Measurements from ENCODE around the gene GRID2. TPM values are rescaled to one million over a fixed set of nuclear protein-coding genes. Genes with fewer than 3 reads are reported as not detected.

The GRID2 gene
- polyA plus RNA-seq, 1 donor from 2014 or later, result 14.9 TPM

- no peaks in the 10 kb centered on the region for H3K79me2 ChIP-seq (replicated peaks; ENCODE audit: insufficient read depth, low read length)
- no peaks in the 10 kb centered on the region for H4K20me1 ChIP-seq (ENCODE audit: insufficient read depth)
- H3K9me3 ChIP-seq (ENCODE audit: low read length), result no peaks in the 10 kb centered on the region
- no peak for TF ChIP-seq RAD21 (conservative IDR thresholded peaks at IDR 0.05)
- no peak for TF ChIP-seq EZH2 (IDR thresholded peaks at IDR 0.05; ENCODE audit: borderline replicate concordance, insufficient read depth, low read length, poor library complexity, severe bottlenecking)
- no peak for TF ChIP-seq SMC3 (conservative IDR thresholded peaks at IDR 0.05; ENCODE audit: poor library complexity)
- TF ChIP-seq POLR2AphosphoS5 (IDR thresholded peaks at IDR 0.05), result no peak
- TF ChIP-seq, protein P1, sequence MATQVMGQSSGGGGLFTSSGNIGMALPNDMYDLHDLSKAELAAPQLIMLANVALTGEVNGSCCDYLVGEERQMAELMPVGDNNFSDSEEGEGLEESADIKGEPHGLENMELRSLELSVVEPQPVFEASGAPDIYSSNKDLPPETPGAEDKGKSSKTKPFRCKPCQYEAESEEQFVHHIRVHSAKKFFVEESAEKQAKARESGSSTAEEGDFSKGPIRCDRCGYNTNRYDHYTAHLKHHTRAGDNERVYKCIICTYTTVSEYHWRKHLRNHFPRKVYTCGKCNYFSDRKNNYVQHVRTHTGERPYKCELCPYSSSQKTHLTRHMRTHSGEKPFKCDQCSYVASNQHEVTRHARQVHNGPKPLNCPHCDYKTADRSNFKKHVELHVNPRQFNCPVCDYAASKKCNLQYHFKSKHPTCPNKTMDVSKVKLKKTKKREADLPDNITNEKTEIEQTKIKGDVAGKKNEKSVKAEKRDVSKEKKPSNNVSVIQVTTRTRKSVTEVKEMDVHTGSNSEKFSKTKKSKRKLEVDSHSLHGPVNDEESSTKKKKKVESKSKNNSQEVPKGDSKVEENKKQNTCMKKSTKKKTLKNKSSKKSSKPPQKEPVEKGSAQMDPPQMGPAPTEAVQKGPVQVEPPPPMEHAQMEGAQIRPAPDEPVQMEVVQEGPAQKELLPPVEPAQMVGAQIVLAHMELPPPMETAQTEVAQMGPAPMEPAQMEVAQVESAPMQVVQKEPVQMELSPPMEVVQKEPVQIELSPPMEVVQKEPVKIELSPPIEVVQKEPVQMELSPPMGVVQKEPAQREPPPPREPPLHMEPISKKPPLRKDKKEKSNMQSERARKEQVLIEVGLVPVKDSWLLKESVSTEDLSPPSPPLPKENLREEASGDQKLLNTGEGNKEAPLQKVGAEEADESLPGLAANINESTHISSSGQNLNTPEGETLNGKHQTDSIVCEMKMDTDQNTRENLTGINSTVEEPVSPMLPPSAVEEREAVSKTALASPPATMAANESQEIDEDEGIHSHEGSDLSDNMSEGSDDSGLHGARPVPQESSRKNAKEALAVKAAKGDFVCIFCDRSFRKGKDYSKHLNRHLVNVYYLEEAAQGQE (IDR thresholded peaks at IDR 0.05; ENCODE audit: borderline replicate concordance), result no peak
- TF ChIP-seq TAF1 (IDR thresholded peaks at IDR 0.05; ENCODE audit: low read depth), result no peak
- no peak for TF ChIP-seq MXI1 (conservative IDR thresholded peaks at IDR 0.05; ENCODE audit: poor library complexity, severe bottlenecking)
- TF ChIP-seq, protein P2, sequence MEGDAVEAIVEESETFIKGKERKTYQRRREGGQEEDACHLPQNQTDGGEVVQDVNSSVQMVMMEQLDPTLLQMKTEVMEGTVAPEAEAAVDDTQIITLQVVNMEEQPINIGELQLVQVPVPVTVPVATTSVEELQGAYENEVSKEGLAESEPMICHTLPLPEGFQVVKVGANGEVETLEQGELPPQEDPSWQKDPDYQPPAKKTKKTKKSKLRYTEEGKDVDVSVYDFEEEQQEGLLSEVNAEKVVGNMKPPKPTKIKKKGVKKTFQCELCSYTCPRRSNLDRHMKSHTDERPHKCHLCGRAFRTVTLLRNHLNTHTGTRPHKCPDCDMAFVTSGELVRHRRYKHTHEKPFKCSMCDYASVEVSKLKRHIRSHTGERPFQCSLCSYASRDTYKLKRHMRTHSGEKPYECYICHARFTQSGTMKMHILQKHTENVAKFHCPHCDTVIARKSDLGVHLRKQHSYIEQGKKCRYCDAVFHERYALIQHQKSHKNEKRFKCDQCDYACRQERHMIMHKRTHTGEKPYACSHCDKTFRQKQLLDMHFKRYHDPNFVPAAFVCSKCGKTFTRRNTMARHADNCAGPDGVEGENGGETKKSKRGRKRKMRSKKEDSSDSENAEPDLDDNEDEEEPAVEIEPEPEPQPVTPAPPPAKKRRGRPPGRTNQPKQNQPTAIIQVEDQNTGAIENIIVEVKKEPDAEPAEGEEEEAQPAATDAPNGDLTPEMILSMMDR (IDR thresholded peaks at IDR 0.05; ENCODE audit: poor library complexity, severe bottlenecking), result no peak
- TF ChIP-seq EP300 (conservative IDR thresholded peaks at IDR 0.05; ENCODE audit: poor library complexity, severe bottlenecking), result no peak
- no peak overlapping the region for H3K9ac ChIP-seq (ENCODE audit: low read length)
- no peaks in the 10 kb centered on the region for H3K9me2 ChIP-seq (ENCODE audit: insufficient read depth, low read length)
- H2AFZ ChIP-seq (ENCODE audit: low read depth, low read length), result no peak overlapping the region
- H3K4me3 ChIP-seq (ENCODE audit: low read length), result no peak overlapping the region
- H3K4me2 ChIP-seq (ENCODE audit: low read length), result no peak overlapping the region
- H3K36me3 ChIP-seq (ENCODE audit: insufficient read depth, low read length), result no peaks in the 10 kb centered on the region
- H3F3A ChIP-seq (ENCODE audit: insufficient read depth, low read length, poor library complexity, severe bottlenecking), result no peaks in the 10 kb centered on the region
- no peak overlapping the region for H3K27ac ChIP-seq (ENCODE audit: low read length)
- H3K27me3 ChIP-seq (ENCODE audit: insufficient read depth, low read depth, low read length), result no peaks in the 10 kb centered on the region
These were observed 1476.3 kb downstream of the GRID2 start for GRCh38 chr4:93780080-93780479.

GRCh38 chr4:93781198-93781597 lies 1477.4 kb downstream of the GRID2 start:
- TF ChIP-seq, protein P1 (IDR thresholded peaks at IDR 0.05; ENCODE audit: borderline replicate concordance), result no peak
- TF ChIP-seq EP300 (conservative IDR thresholded peaks at IDR 0.05; ENCODE audit: poor library complexity, severe bottlenecking), result no peak
- TF ChIP-seq RAD21 (conservative IDR thresholded peaks at IDR 0.05), result no peak
- no peaks in the 10 kb centered on the region for H3K36me3 ChIP-seq (ENCODE audit: insufficient read depth, low read length)

More at GRCh38 chr4:93781198-93781597, 1477.4 kb downstream of the GRID2 start:
- no peaks in the 10 kb centered on the region for H4K20me1 ChIP-seq (ENCODE audit: insufficient read depth)
- H2AFZ ChIP-seq (ENCODE audit: low read depth, low read length), result no peak overlapping the region
- no peak overlapping the region for H3K27ac ChIP-seq (ENCODE audit: low read length)
- H3K27me3 ChIP-seq (ENCODE audit: insufficient read depth, low read depth, low read length), result no peaks in the 10 kb centered on the region
- H3K4me2 ChIP-seq (ENCODE audit: low read length), result no peak overlapping the region
- H3K9ac ChIP-seq (ENCODE audit: low read length), result no peak overlapping the region
- no peaks in the 10 kb centered on the region for H3K9me2 ChIP-seq (ENCODE audit: insufficient read depth, low read length)
- H3K4me3 ChIP-seq (ENCODE audit: low read length), result no peak overlapping the region
- H3F3A ChIP-seq (ENCODE audit: insufficient read depth, low read length, poor library complexity, severe bottlenecking), result no peaks in the 10 kb centered on the region
- H3K79me2 ChIP-seq (replicated peaks; ENCODE audit: insufficient read depth, low read length), result no peaks in the 10 kb centered on the region
- H3K9me3 ChIP-seq (ENCODE audit: low read length), result no peaks in the 10 kb centered on the region

Data from neural cell (in vitro differentiated cells).